H1 (cell line): ENCODE results near the gene RASGRP1. TPM values are rescaled to one million over a fixed set of nuclear protein-coding genes. Genes with fewer than 3 reads are reported as not detected.

Source experiments
- CTCF ChIA-PET: fragments of 300-600 bp; sonication (Branson Sonifier 250); formaldehyde crosslinking; loops from one replicate; lab custom pipeline; 2021; ENCODE audit not compliant: partially characterized antibody; lab: Charles Lee
- POLR2A ChIA-PET: fragments of 300-600 bp; sonication (Branson Sonifier 250); formaldehyde crosslinking; loops from one replicate; lab custom pipeline; 2021; ENCODE audit warnings: inconsistent platforms; ENCODE audit not compliant: partially characterized antibody; lab: Charles Lee
- DNase-seq, 2 experiments: peaks; one replicate each; pipeline versions ENCODE4 v3.0.0 to v3.0.0-alpha.2; 2010 to 2022; ENCODE audit warnings: low spot score in 2 of 2, low read depth in 1 of 2, mixed read lengths in 1 of 2
- FAIRE-seq: peaks from 2 replicates; lab custom pipeline; 2011; peaks lifted over from hg19 to GRCh38; lab: Jason Lieb, UNC
- H2AFZ ChIP-seq: 2 replicates; pipeline ENCODE4 v1.8.1; 2012; ENCODE audit warnings: low read length, inconsistent platforms
- H2AK5ac ChIP-seq: 2 replicates; pipeline ENCODE4 v1.6.1; 2013; ENCODE audit warnings: low read depth, low read length
- H2BK120ac ChIP-seq: replicated peaks from 2 replicates; pipeline ENCODE3; 2013; ENCODE audit warnings: low read depth, low read length, inconsistent platforms
- H2BK12ac ChIP-seq: 2 replicates; pipeline ENCODE4 v1.6.1; 2013; ENCODE audit warnings: low read depth, low read length
- H2BK15ac ChIP-seq: 2 replicates; pipeline ENCODE4 v1.6.1; 2013; ENCODE audit warnings: low read length
- H2BK20ac ChIP-seq: 2 replicates; pipeline ENCODE4 v1.6.1; 2013; ENCODE audit warnings: low read length
- H2BK5ac ChIP-seq: 2 replicates; pipeline ENCODE4 v1.6.1; 2013; ENCODE audit warnings: low read depth, low read length
- H3K14ac ChIP-seq: 2 replicates; pipeline ENCODE4 v1.6.1; 2013; ENCODE audit warnings: inconsistent platforms; ENCODE audit not compliant: insufficient read length
- H3K18ac ChIP-seq: 2 replicates; pipeline ENCODE4 v1.6.1; 2013; ENCODE audit warnings: low read length; ENCODE audit errors: extremely low read depth
- H3K23ac ChIP-seq: 2 replicates; pipeline ENCODE4 v1.6.1; 2013; ENCODE audit warnings: inconsistent platforms; ENCODE audit not compliant: insufficient read length
- H3K23me2 ChIP-seq: 2 replicates; pipeline ENCODE4 v1.6.1; 2013; ENCODE audit warnings: low read depth, low read length
- H3K27ac ChIP-seq: 2 replicates; pipeline ENCODE4 v1.6.1; 2011; ENCODE audit warnings: low read depth, low read length, inconsistent platforms
- H3K27me3 ChIP-seq, 4 experiments: replicated peaks in 1 of 4; 1 replicate in 1 of 4; 2 replicates in 3 of 4; pipeline versions ENCODE4 v1.6.1 to v1.8.1; 2011 to 2013; ENCODE audit warnings: low read length in 3 of 4, mild to moderate bottlenecking in 3 of 4, inconsistent platforms in 2 of 4, mixed read lengths in 2 of 4, moderate library complexity in 1 of 4; ENCODE audit not compliant: control insufficient read depth in 3 of 4, insufficient read depth in 3 of 4; ENCODE audit errors: extremely low read depth in 1 of 4
- H3K36me3 ChIP-seq, 4 experiments: 2 replicates each; pipeline versions ENCODE4 v1.6.1 to v1.8.1; 2011 to 2013; ENCODE audit warnings: mild to moderate bottlenecking in 4 of 4, low read length in 3 of 4, moderate library complexity in 2 of 4, control low read depth in 1 of 4, inconsistent platforms in 1 of 4; ENCODE audit not compliant: insufficient read depth in 4 of 4, control insufficient read depth in 2 of 4
- H3K4ac ChIP-seq: replicated peaks from 2 replicates; pipeline ENCODE3; 2013; ENCODE audit warnings: low read length, low read depth, mixed read lengths, inconsistent platforms; ENCODE audit not compliant: insufficient read length
- H3K4me1 ChIP-seq, 4 experiments: replicated peaks in 1 of 4; 1 replicate in 1 of 4; 2 replicates in 3 of 4; pipeline versions ENCODE4 v1.6.1 to v1.8.1; 2011 to 2013; ENCODE audit warnings: low read length in 3 of 4, inconsistent platforms in 2 of 4, mixed read lengths in 1 of 4; ENCODE audit not compliant: insufficient read depth in 4 of 4, control insufficient read depth in 3 of 4
- H3K4me2 ChIP-seq, 2 experiments: 2 replicates each; pipeline versions ENCODE4 v1.6.1 to v1.8.1; 2011 to 2013; ENCODE audit warnings: low read depth in 2 of 2, low read length in 2 of 2, control low read depth in 1 of 2, inconsistent platforms in 1 of 2, mild to moderate bottlenecking in 1 of 2; ENCODE audit not compliant: insufficient read depth in 1 of 2
- H3K4me3 ChIP-seq, 4 experiments: fragments of 200-600, 300-600 bp in 1 of 4; sonication (generic), shearing (Covaris generic), sonication (Bioruptor Twin) in 1 of 4; 2 replicates each; pipeline versions ENCODE4 v1.5.1 to v1.8.1; 2011 to 2016; ENCODE audit warnings: low read length in 4 of 4, low read depth in 3 of 4, control low read depth in 2 of 4, inconsistent platforms in 2 of 4, mild to moderate bottlenecking in 2 of 4, mixed read lengths in 1 of 4, moderate library complexity in 1 of 4; ENCODE audit not compliant: insufficient read depth in 2 of 4; ENCODE audit errors: extremely low read depth in 1 of 4
- H3K56ac ChIP-seq: replicated peaks from 2 replicates; pipeline ENCODE3; 2013; ENCODE audit warnings: low read depth, mild to moderate bottlenecking, mixed read lengths, low read length, inconsistent platforms; ENCODE audit not compliant: insufficient read length
- H3K79me1 ChIP-seq: 2 replicates; pipeline ENCODE4 v1.6.1; 2013; ENCODE audit warnings: low read depth, low read length, control low read depth
- H3K79me2 ChIP-seq, 2 experiments: 2 replicates each; pipeline versions ENCODE4 v1.6.1 to v1.8.1; 2012 to 2013; ENCODE audit warnings: low read length in 2 of 2, mild to moderate bottlenecking in 2 of 2, inconsistent platforms in 1 of 2; ENCODE audit not compliant: insufficient read depth in 2 of 2, control insufficient read depth in 1 of 2
- H3K9ac ChIP-seq, 4 experiments: replicated peaks in 1 of 4; 1 replicate in 1 of 4; 2 replicates in 3 of 4; pipeline versions ENCODE4 v1.6.1 to v1.8.1; 2011 to 2013; ENCODE audit warnings: low read depth in 3 of 4, low read length in 3 of 4, control low read depth in 2 of 4, mild to moderate bottlenecking in 2 of 4, moderate library complexity in 2 of 4, inconsistent platforms in 1 of 4; ENCODE audit errors: extremely low read depth in 1 of 4
- H3K9me3 ChIP-seq, 2 experiments: 2 replicates each; pipeline versions ENCODE4 v1.6.1 to v1.8.1; 2012 to 2013; ENCODE audit warnings: mild to moderate bottlenecking in 2 of 2, moderate library complexity in 2 of 2, control low read depth in 1 of 2, inconsistent platforms in 1 of 2, low read depth in 1 of 2, low read length in 1 of 2, mixed read lengths in 1 of 2; ENCODE audit not compliant: insufficient read depth in 2 of 2
- H4K20me1 ChIP-seq, 2 experiments: replicated peaks in 1 of 2; 2 replicates each; pipeline versions ENCODE3 to v1.8.1; 2011 to 2013; ENCODE audit warnings: inconsistent platforms in 2 of 2, low read length in 2 of 2, mild to moderate bottlenecking in 1 of 2; ENCODE audit not compliant: insufficient read depth in 2 of 2, control insufficient read depth in 1 of 2
- H4K5ac ChIP-seq: 2 replicates; pipeline ENCODE4 v1.6.1; 2013; ENCODE audit warnings: low read length, low read depth, mixed read lengths, inconsistent platforms; ENCODE audit not compliant: insufficient read length
- H4K8ac ChIP-seq: 2 replicates; pipeline ENCODE4 v1.8.0; 2013; ENCODE audit warnings: mild to moderate bottlenecking, moderate library complexity, low read length, inconsistent platforms; ENCODE audit not compliant: insufficient read depth; ENCODE audit errors: extremely low read depth
- H4K91ac ChIP-seq: replicated peaks from 2 replicates; pipeline ENCODE3; 2013; ENCODE audit warnings: low read length, mixed read lengths, inconsistent platforms; ENCODE audit not compliant: insufficient read length
- CBX5 ChIP-seq: fragments of 300-800, 300-1000 bp; sonication (generic); IDR thresholded peaks from 2 replicates; pipeline ENCODE4 v1.7.1; 2016; ENCODE audit warnings: antibody characterized with exemption, low read length, low read depth
- GTF2F1 ChIP-seq: IDR thresholded peaks from 2 replicates; pipeline ENCODE4 v1.6.1; 2012; ENCODE audit warnings: low read depth, low read length, improper control_type of control experiment, borderline replicate concordance
- SRF ChIP-seq: IDR thresholded peaks from 2 replicates; pipeline ENCODE4 v1.6.1; 2011; ENCODE audit warnings: mild to moderate bottlenecking, low read depth, low read length, moderate library complexity
- TBP ChIP-seq: IDR thresholded peaks from 2 replicates; pipeline ENCODE4 v1.6.1; 2011; ENCODE audit warnings: low read depth, low read length, improper control_type of control experiment
- WGBS, 2 experiments: shearing (Covaris generic) in 1 of 2; methylation state at CpG; one replicate each; pipeline versions ENCODE4 v1.1.6 to v1.1.7; 2013 to 2015; ENCODE audit warnings: low lambda C conversion rate in 2 of 2, mixed read lengths in 2 of 2, inconsistent platforms in 1 of 2, low coverage in 1 of 2, missing lambda C conversion rate in 1 of 2; ENCODE audit not compliant: insufficient replicate concordance in 2 of 2, insufficient coverage in 1 of 2, insufficient read length in 1 of 2; ENCODE audit errors: extremely low coverage in 1 of 2, missing lambda C conversion rate in 1 of 2; 5-methylcytosine and 5-hydroxymethylcytosine counted together
- polyA plus RNA-seq, 7 experiments: library from polyadenylated mRNA; depleted of rRNA in 3 of 7; stranded (reverse) in 5 of 7; unstranded in 2 of 7; fragments of >200 nt in 5 of 7; fragments of 200-250 nt in 2 of 7; gene quantifications; 1 replicate in 5 of 7; 2 replicates in 1 of 7; 4 replicates in 1 of 7; pipeline versions ENCODE4 v1.2.1 to v1.2.3, GENCODE V29; 2011 to 2013; ENCODE audit warnings: missing spikeins in 2 of 7, mixed read lengths in 2 of 7
- total RNA-seq: library from RNA; stranded (reverse); fragmentation: NEBNext Ultra II Directional; extraction: Animal tissue kit (Norgen Biotek cat#: 25700); gene quantifications from 2 replicates; pipeline ENCODE4 v1.2.1, GENCODE V29; 2021

The RASGRP1 gene
- total and polyA plus RNA-seq, 2 of the 8 experiments (the other 6 are each of a cell fraction or from before 2014, with no cell fraction given): 1.1 to 2.1 TPM

- no peak overlapping the region for H2BK15ac ChIP-seq
- H3K79me2 ChIP-seq: no peaks in the 10 kb centered on the region
- WGBS, 2 experiments: 33% methylated on average over 3 of the region's 3 CpGs; no CpG with 5 or more reads in 1 of the 2 experiments
- no peak overlapping the region for H3K9ac ChIP-seq
- H3K4ac ChIP-seq: no peak overlapping the region
- H2BK20ac ChIP-seq: no peak overlapping the region
- no peak overlapping the region for H2AFZ ChIP-seq
- H2BK12ac ChIP-seq: no peak overlapping the region
- no peaks in the 10 kb centered on the region for H3K36me3 ChIP-seq
- POLR2A ChIA-PET: no interaction called here
- FAIRE-seq (no peak), DNase-seq (no peak)
- CTCF ChIA-PET: interaction anchor here (0.6 to 2.9 kb wide), 8 partner anchors 9 to 129 kb away, joined by 3 to 46 read pairs (median 5); no protein-coding TSS in a partner anchor
- no peaks in the 10 kb centered on the region; a peak in 2 of 7 replicates for H3K4me1 ChIP-seq
- peaks cover 5% of the 10 kb centered on the region for H3K23me2 ChIP-seq
- no peak overlapping the region for H3K56ac ChIP-seq
- no peaks in the 10 kb centered on the region for H3K79me1 ChIP-seq
- H3K18ac ChIP-seq: no peak overlapping the region
- H3K4me3 ChIP-seq: no peak overlapping the region
- H3K23ac ChIP-seq: no peak overlapping the region
- H3K4me2 ChIP-seq: no peak overlapping the region
- H4K8ac ChIP-seq: no peak overlapping the region
- no peak overlapping the region for H2BK5ac ChIP-seq
- no peak overlapping the region for H3K27ac ChIP-seq
- H4K5ac ChIP-seq: no peak overlapping the region
- H4K20me1 ChIP-seq: no peaks in the 10 kb centered on the region
- H3K14ac ChIP-seq: no peak overlapping the region
- TF ChIP-seq TBP: no peak
- TF ChIP-seq GTF2F1: no peak
- no peak for TF ChIP-seq CBX5
- no peak for TF ChIP-seq SRF
- H2BK120ac ChIP-seq: no peak overlapping the region
- peaks cover 9 to 31% (median 16%) of the 10 kb centered on the region in 4 experiments; a peak in 6 of 7 replicates for H3K27me3 ChIP-seq
- no peak overlapping the region for H2AK5ac ChIP-seq
- H3K9me3 ChIP-seq: no peaks in the 10 kb centered on the region
- no peak overlapping the region for H4K91ac ChIP-seq
Measured at GRCh38 chr15:38562278-38562677, 2.3 kb downstream of the RASGRP1 start.
